ENCODE data around the gene EGLN3. TPM values are rescaled to one million over a fixed set of nuclear protein-coding genes. Genes with fewer than 3 reads are reported as not detected.

EGLN3 gene
- total RNA-seq, 1 experiment from 2014 or later: 0.54 TPM

- H3K27ac Mint-ChIP-seq (ENCODE audit: low read depth, unreplicated experiment): no peak overlapping the region
- ChIA-PET POLR2A (no interaction called here), CTCF (interaction anchor here (2.0 kb wide), 1 partner anchor 66 kb away, joined by 6 read pairs; no protein-coding TSS in a partner anchor)
- no peak overlapping the region for H3K4me3 Mint-ChIP-seq (ENCODE audit: unreplicated experiment)
- no peaks in the 10 kb centered on the region for H3K9me3 Mint-ChIP-seq (ENCODE audit: unreplicated experiment)
- intact Hi-C loops (cut with micrococcal nuclease): no loop called here
- no peaks in the 10 kb centered on the region for H3K36me3 Mint-ChIP-seq (ENCODE audit: insufficient read depth, unreplicated experiment)
- DNase-seq (ENCODE audit: unreplicated experiment): no peak
- H3K4me1 Mint-ChIP-seq (ENCODE audit: insufficient read depth, unreplicated experiment): no peaks in the 10 kb centered on the region
- no TSS peak for BruUV-seq (replicated peaks)
- TF ChIP-seq CTCF (IDR thresholded peaks at IDR 0.05; ENCODE audit: unreplicated experiment): no peak
- peaks cover 27% of the 10 kb centered on the region for H3K27me3 Mint-ChIP-seq (ENCODE audit: insufficient read depth, unreplicated experiment)
These were observed 43.9 kb downstream of the EGLN3 start for GRCh38 chr14:33906968-33907367.

GRCh38 chr14:33904609-33905008 lies 46.3 kb downstream of the EGLN3 start:
- no TSS peak for BruUV-seq (replicated peaks)
- POLR2A ChIA-PET: interaction anchor here (0.7 kb wide), 1 partner anchor 732 kb away, joined by 3 read pairs; no protein-coding TSS in a partner anchor

GRCh38 chr14:33903369-33903768 lies 47.5 kb downstream of the EGLN3 start:
- DNase-seq (ENCODE audit: unreplicated experiment): no peak
- CTCF ChIA-PET: no interaction called here
- Mint-ChIP-seq H3K27me3 (ENCODE audit: insufficient read depth, unreplicated experiment) (peaks cover 27% of the 10 kb centered on the region), H3K9me3 (ENCODE audit: unreplicated experiment) (no peaks in the 10 kb centered on the region), H3K36me3 (ENCODE audit: insufficient read depth, unreplicated experiment) (no peaks in the 10 kb centered on the region), H3K4me3 (ENCODE audit: unreplicated experiment) (no peak overlapping the region), H3K4me1 (ENCODE audit: insufficient read depth, unreplicated experiment) (no peaks in the 10 kb centered on the region), H3K27ac (ENCODE audit: low read depth, unreplicated experiment) (no peak overlapping the region)
- TF ChIP-seq CTCF (IDR thresholded peaks at IDR 0.05; ENCODE audit: unreplicated experiment): no peak
- no TSS peak for BruUV-seq (replicated peaks)
- intact Hi-C loops (cut with micrococcal nuclease): no loop called here
- POLR2A ChIA-PET: no interaction called here

More at GRCh38 chr14:33904609-33905008, 46.3 kb downstream of the EGLN3 start:
- Mint-ChIP-seq H3K9me3 (ENCODE audit: unreplicated experiment) (no peaks in the 10 kb centered on the region), H3K36me3 (ENCODE audit: insufficient read depth, unreplicated experiment) (no peaks in the 10 kb centered on the region), H3K27me3 (ENCODE audit: insufficient read depth, unreplicated experiment) (peaks cover 27% of the 10 kb centered on the region), H3K27ac (ENCODE audit: low read depth, unreplicated experiment) (no peak overlapping the region), H3K4me3 (ENCODE audit: unreplicated experiment) (no peak overlapping the region), H3K4me1 (ENCODE audit: insufficient read depth, unreplicated experiment) (no peaks in the 10 kb centered on the region)
- TF ChIP-seq CTCF (IDR thresholded peaks at IDR 0.05; ENCODE audit: unreplicated experiment): no peak
- intact Hi-C loops (cut with micrococcal nuclease): no loop called here
- CTCF ChIA-PET: no interaction called here
- no peak for DNase-seq (ENCODE audit: unreplicated experiment)

- intact Hi-C loops (cut with micrococcal nuclease): no loop called here
- no peak overlapping the region for H3K4me3 Mint-ChIP-seq (ENCODE audit: unreplicated experiment)
- no peaks in the 10 kb centered on the region for H3K9me3 Mint-ChIP-seq (ENCODE audit: unreplicated experiment)
- DNase-seq (ENCODE audit: unreplicated experiment): no peak
- H3K27me3 Mint-ChIP-seq (ENCODE audit: insufficient read depth, unreplicated experiment): peaks cover 27% of the 10 kb centered on the region
- no peak overlapping the region for H3K27ac Mint-ChIP-seq (ENCODE audit: low read depth, unreplicated experiment)
- H3K36me3 Mint-ChIP-seq (ENCODE audit: insufficient read depth, unreplicated experiment): no peaks in the 10 kb centered on the region
- CTCF ChIA-PET: interaction anchor here (0.6 to 0.9 kb wide), 3 partner anchors 36 to 1177 kb away, joined by 3 read pairs; no protein-coding TSS in a partner anchor
- POLR2A ChIA-PET: interaction anchor here (0.7 kb wide), 1 partner anchor 79 kb away, joined by 3 read pairs; no protein-coding TSS in a partner anchor
- no TSS peak for BruUV-seq (replicated peaks)
- H3K4me1 Mint-ChIP-seq (ENCODE audit: insufficient read depth, unreplicated experiment): no peaks in the 10 kb centered on the region
- TF ChIP-seq CTCF (IDR thresholded peaks at IDR 0.05; ENCODE audit: unreplicated experiment): no peak
These were observed 48.5 kb downstream of the EGLN3 start for GRCh38 chr14:33902363-33902762.
